HepG2 (cell line): ENCODE data around the gene CES3. TPM values are rescaled to one million over a fixed set of nuclear protein-coding genes. Genes with fewer than 3 reads are reported as not detected.
A peak's percentile ranks its signal among the peaks of the same experiment; 100 is the strongest.

Source experiments
- ATAC-seq: fragments of 200-7000 bp; cut with Tn5 transposase; 3 replicates; pipeline ENCODE4 v1.9.1; 2020; ENCODE audit warnings: mild to moderate bottlenecking, moderate library complexity
- BruUV-seq: library from RNA; stranded (reverse); fragments of 400-500 nt; replicated peaks from 2 replicates; lab custom pipeline; 2021; lab: Mats Ljungman, UMichigan
- CTCF ChIA-PET: fragments of 300-600 bp; formaldehyde crosslinking; extraction: SDS; loops from one replicate; lab custom pipeline; 2021; ENCODE audit warnings: low total read pairs, inconsistent platforms, low intra/inter-chr PET ratio; lab: Yijun Ruan, JAX
- POLR2A ChIA-PET: fragments of 350-600 bp; sonication (Branson Sonifier 250); formaldehyde crosslinking; loops from one replicate; lab custom pipeline; 2020; ENCODE audit warnings: antibody characterized with exemption, inconsistent platforms; lab: Yijun Ruan, JAX
- DNase-seq: peaks from one replicate; pipeline ENCODE4 v3.0.0-alpha.2; 2015; ENCODE audit warnings: low spot score
- FAIRE-seq: peaks from 3 replicates; lab custom pipeline; 2011; peaks lifted over from hg19 to GRCh38; lab: Jason Lieb, UNC
- H2AFZ ChIP-seq: one replicate; pipeline ENCODE4 v1.6.1; 2011; ENCODE audit warnings: low read length, inconsistent platforms
- H3K27ac ChIP-seq: fragments of 300-600 bp; 3 replicates; pipeline ENCODE4 v1.8.0; 2011; ENCODE audit warnings: mixed run types, mild to moderate bottlenecking, mixed read lengths, low read length, inconsistent platforms; ENCODE audit not compliant: insufficient read depth; ENCODE audit errors: extremely low read length
- H3K27me3 ChIP-seq, 2 experiments: fragments of 200-600 bp in 1 of 2; 2 replicates in 1 of 2; 3 replicates in 1 of 2; pipeline versions ENCODE4 v1.6.0 to v1.8.0; 2011; ENCODE audit warnings: low read length in 2 of 2, mild to moderate bottlenecking in 2 of 2, moderate library complexity in 2 of 2, inconsistent platforms in 1 of 2; ENCODE audit not compliant: insufficient read depth in 2 of 2, control insufficient read depth in 1 of 2
- H3K36me3 ChIP-seq, 2 experiments: fragments of 200-600 bp in 1 of 2; replicated peaks in 1 of 2; 2 replicates in 1 of 2; 3 replicates in 1 of 2; pipeline versions ENCODE4 v1.5.1 to v1.8.0; 2011; ENCODE audit warnings: low read length in 2 of 2, inconsistent platforms in 1 of 2; ENCODE audit not compliant: insufficient read depth in 2 of 2, control insufficient read depth in 1 of 2
- H3K4me1 ChIP-seq: 2 replicates; pipeline ENCODE4 v1.5.1; 2012; ENCODE audit warnings: low read length, inconsistent platforms; ENCODE audit not compliant: insufficient read depth
- H3K4me2 ChIP-seq: 2 replicates; pipeline ENCODE4 v1.6.0; 2011; ENCODE audit warnings: low read depth, low read length, inconsistent platforms
- H3K4me3 ChIP-seq, 3 experiments: fragments of 200-600 bp in 1 of 3; sonication (generic), shearing (Covaris generic) in 1 of 3; replicated peaks in 1 of 3; 2 replicates each; pipeline ENCODE4 v1.5.1; 2011 to 2016; ENCODE audit warnings: low read length in 3 of 3, inconsistent platforms in 2 of 3, low read depth in 2 of 3, mild to moderate bottlenecking in 2 of 3, control low read depth in 1 of 3, mixed read lengths in 1 of 3; ENCODE audit not compliant: insufficient read depth in 1 of 3
- H3K79me2 ChIP-seq: one replicate; pipeline ENCODE4 v1.6.1; 2011; ENCODE audit warnings: low read length, inconsistent platforms; ENCODE audit not compliant: insufficient read depth
- H3K9ac ChIP-seq: 2 replicates; pipeline ENCODE4 v1.6.0; 2011; ENCODE audit warnings: mild to moderate bottlenecking, low read depth, low read length, inconsistent platforms; ENCODE audit not compliant: insufficient read depth
- H3K9me3 ChIP-seq: 2 replicates; pipeline ENCODE4 v1.5.1; 2012; ENCODE audit warnings: mild to moderate bottlenecking, low read length
- H4K20me1 ChIP-seq: 2 replicates; pipeline ENCODE4 v1.6.0; 2011; ENCODE audit warnings: inconsistent platforms, mild to moderate bottlenecking, low read length, moderate library complexity; ENCODE audit not compliant: insufficient read depth
- AGO1 ChIP-seq: fragments of 200-400 bp; formaldehyde crosslinking; IDR thresholded peaks from 2 replicates; pipeline ENCODE4 v1.6.1; 2017; ENCODE audit warnings: mild to moderate bottlenecking, low read depth, low read length, moderate library complexity; ENCODE audit not compliant: poor library complexity, severe bottlenecking
- AGO2 ChIP-seq: fragments of 200-400 bp; formaldehyde crosslinking; optimal IDR thresholded peaks from 2 replicates; pipeline ENCODE3; 2017; ENCODE audit warnings: mild to moderate bottlenecking, low read depth, low read length, moderate library complexity
- U2AF2 ChIP-seq: fragments of 200-400 bp; formaldehyde crosslinking; IDR thresholded peaks from 2 replicates; pipeline ENCODE4 v1.6.1; 2017; ENCODE audit warnings: low read depth, mild to moderate bottlenecking, low read length
- ZNF292 ChIP-seq: sonication (generic); formaldehyde crosslinking; IDR thresholded peaks from 2 replicates; pipeline ENCODE4 v1.8.1; 2022; ENCODE audit warnings: mild to moderate bottlenecking, low read depth, missing genetic modification reagents, borderline replicate concordance
- WGBS: methylation state at CpG from one replicate; pipeline ENCODE4 v1.1.6; 2017; ENCODE audit warnings: low lambda C conversion rate; 5-methylcytosine and 5-hydroxymethylcytosine counted together
- in situ Hi-C: cut with HindIII; loops from 2 replicates; pipeline ENCODE4 v1.10.0; 2017; ENCODE audit warnings: low pct_unique_long_range_greater_than_20kb; ENCODE audit not compliant: extremely low pct_ligation_motif_present
- intact Hi-C: fragments of 100-400 bp; cut with micrococcal nuclease; formaldehyde crosslinking; loops from one replicate; pipeline ENCODE4 v1.10.0; 2022; ENCODE audit not compliant: unreplicated experiment
- polyA plus RNA-seq, 8 experiments: library from polyadenylated mRNA; depleted of rRNA in 3 of 8; stranded (reverse) in 7 of 8; unstranded in 1 of 8; fragments of >200 nt; fragmentation: Illumina TruSeq in 4 of 8; extraction: Trizol in 4 of 8; gene quantifications; 2 replicates each; pipeline versions ENCODE4 v1.2.1 to v1.2.3, GENCODE V29; 2011 to 2016; ENCODE audit warnings: low read depth in 4 of 8, missing spikeins in 1 of 8, mixed read lengths in 1 of 8; ENCODE audit not compliant: insufficient read depth in 1 of 8
- total RNA-seq, 5 experiments: library from RNA; depleted of rRNA; stranded (reverse); fragments of >200 nt; fragmentation: Illumina TruSeq; extraction: Trizol; gene quantifications; 2 replicates each; pipeline ENCODE4 v1.2.3, GENCODE V29; 2016; ENCODE audit warnings: low read depth in 1 of 5

The CES3 gene
- total and polyA plus RNA-seq, 2 of the 13 experiments (the other 11 are each of a cell fraction or from before 2014, with no cell fraction given) = 6.6 to 17.4 TPM

- Histone ChIP-seq H4K20me1 (no peaks in the 10 kb centered on the region), H3K9ac (no peak overlapping the region), H3K27ac (no peak overlapping the region), H3K79me2 (no peaks in the 10 kb centered on the region), H3K4me2 (no peak overlapping the region), H3K36me3 (no peaks in the 10 kb centered on the region), H3K4me1 (peaks cover 53% of the 10 kb centered on the region), H3K27me3 (peaks cover 5 to 22% of the 10 kb centered on the region in 2 experiments; a peak in 4 of 5 replicates), H2AFZ (no peak overlapping the region), H3K9me3 (no peaks in the 10 kb centered on the region), H3K4me3 (no peak overlapping the region)
- 77% methylated on average over 31 of the region's 42 CpGs for WGBS
- in situ Hi-C loops (no loop called here), intact Hi-C loops (no loop called here)
- FAIRE-seq (no peak), DNase-seq (no peak), ATAC-seq (no peak)
- no TSS peak for BruUV-seq
- peak; percentile 25 for TF ChIP-seq AGO1
- no peak for TF ChIP-seq U2AF2
- ChIA-PET CTCF (no interaction called here), POLR2A (interaction anchor here (7.3 kb wide), 1 partner anchor 19 kb away, joined by 86 read pairs; no protein-coding TSS in a partner anchor)
Observed at GRCh38 chr16:66921729-66922450, 39.2 kb upstream of the CES3 start.

DNA sequence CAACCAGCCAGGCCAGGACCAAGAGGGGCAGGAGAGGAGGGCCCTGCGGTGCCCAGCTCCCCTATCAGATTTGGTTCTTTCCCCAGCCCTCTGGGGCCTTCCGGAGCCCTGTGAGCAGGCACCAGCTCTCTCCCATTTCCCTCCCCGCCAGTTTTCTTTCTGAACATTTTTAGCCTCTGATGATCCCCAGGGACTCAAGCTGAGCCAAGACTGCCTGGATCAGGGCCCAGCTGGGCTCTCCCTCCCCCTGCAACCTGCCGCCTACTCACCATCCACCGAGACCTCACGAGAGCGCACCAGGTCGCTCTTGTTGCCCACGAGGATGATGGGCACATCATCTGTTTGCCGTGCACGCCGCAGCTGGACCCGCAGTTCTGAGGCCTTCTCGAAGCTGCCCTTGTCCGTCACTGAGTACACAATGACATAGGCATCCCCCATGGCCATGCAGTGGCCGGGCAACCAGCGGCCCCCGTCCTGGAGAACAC is 37.8 kb upstream of the CES3 start:
- DNase-seq = no peak
- no peak for TF ChIP-seq ZNF292 (CRISPR knock-in tag)
- peak; percentile 43 for TF ChIP-seq AGO2
- Histone ChIP-seq H3K79me2 (no peaks in the 10 kb centered on the region), H2AFZ (no peak overlapping the region), H3K36me3 (no peaks in the 10 kb centered on the region), H3K4me1 (peaks cover 55% of the 10 kb centered on the region), H3K9ac (no peak overlapping the region), H3K4me3 (no peak overlapping the region), H3K27ac (no peak overlapping the region), H3K9me3 (no peaks in the 10 kb centered on the region), H3K27me3 (peaks cover 5 to 22% of the 10 kb centered on the region in 2 experiments; a peak in 4 of 5 replicates), H3K4me2 (no peak overlapping the region), H4K20me1 (no peaks in the 10 kb centered on the region)
- ATAC-seq = no peak
- 66% methylated on average over 18 of the region's 18 CpGs for WGBS
- no peak for FAIRE-seq
- CTCF ChIA-PET = interaction anchor here (2.6 kb wide), 1 partner anchor 27 kb away, joined by 37 read pairs; no protein-coding TSS in a partner anchor
- no TSS peak for BruUV-seq
- intact Hi-C loops = no loop called here
- POLR2A ChIA-PET = interaction anchor here (7.3 kb wide), 1 partner anchor 21 kb away, joined by 86 read pairs; no protein-coding TSS in a partner anchor
- in situ Hi-C loops = no loop called here
